ENCODE measurements around the gene HARS2.
"Not testable (repeated sequence)": the region's sequence is repeated elsewhere in the genome, so short reads cannot be mapped to it uniquely, and the experiment has no call there.

The HARS2 gene

GRCh38 chr5:140696891-140697492 is 5.7 kb downstream of the HARS2 start:
- no peak overlapping the region for H3K4me3 ChIP-seq (ENCODE audit: low read depth, low read length)

GRCh38 chr5:140700177-140701144 is 9.2 kb downstream of the HARS2 start, which contains the start of gene ZMAT2:
TSS of gene ZMAT2 (plus strand) at chr5:140700447. CDS start at chr5:140700461, 14 bp downstream.
- peak within 1 kb of the TSS; percentile 95 for H3K4me3 ChIP-seq (ENCODE audit: low read depth, low read length)

- H3K4me3 ChIP-seq (ENCODE audit: low read depth, low read length) = no peak overlapping the region
Measured at GRCh38 chr5:140707812-140708211, 16.6 kb downstream of the HARS2 start.

GRCh38 chr5:140708787-140709186 is 17.5 kb downstream of the HARS2 start:
- H3K4me3 ChIP-seq (ENCODE audit: low read depth, low read length) = not testable (repeated sequence)

GRCh38 chr5:140710899-140711552 is 19.8 kb downstream of the HARS2 start:
- peak overlapping the region; percentile 63 for H3K4me3 ChIP-seq (ENCODE audit: low read depth, low read length)

GRCh38 chr5:140711794-140712193 is 20.5 kb downstream of the HARS2 start:
- H3K4me3 ChIP-seq (ENCODE audit: low read depth, low read length) = no peak overlapping the region

GRCh38 chr5:140713562-140714094 is 22.4 kb downstream of the HARS2 start:
- H3K4me3 ChIP-seq (ENCODE audit: low read depth, low read length) = no peak overlapping the region

GRCh38 chr5:140716238-140716637 is 25.0 kb downstream of the HARS2 start:
- H3K4me3 ChIP-seq (ENCODE audit: low read depth, low read length) = not testable (repeated sequence)

- H3K4me3 ChIP-seq (ENCODE audit: low read depth, low read length) = no peak overlapping the region
Measured at GRCh38 chr5:140718266-140718592, 27.0 kb downstream of the HARS2 start.

GRCh38 chr5:140720738-140721137 is 29.5 kb downstream of the HARS2 start:
- H3K4me3 ChIP-seq (ENCODE audit: low read depth, low read length) = not testable (repeated sequence)

GRCh38 chr5:140721395-140721794 is 30.1 kb downstream of the HARS2 start:
- not testable (repeated sequence) for H3K4me3 ChIP-seq (ENCODE audit: low read depth, low read length)

GRCh38 chr5:140725799-140726471 is 34.7 kb downstream of the HARS2 start:
- peak overlapping the region; percentile 85 for H3K4me3 ChIP-seq (ENCODE audit: low read depth, low read length)

GRCh38 chr5:140733098-140733497 is 41.8 kb downstream of the HARS2 start:
- no peak overlapping the region for H3K4me3 ChIP-seq (ENCODE audit: low read depth, low read length)

- H3K4me3 ChIP-seq (ENCODE audit: low read depth, low read length) = no peak overlapping the region
Measured at GRCh38 chr5:140734354-140734753, 43.1 kb downstream of the HARS2 start.

- H3K4me3 ChIP-seq (ENCODE audit: low read depth, low read length) = no peak overlapping the region
Measured at GRCh38 chr5:140737486-140737885, 46.2 kb downstream of the HARS2 start.

GRCh38 chr5:140741967-140742366 is 50.7 kb downstream of the HARS2 start:
- H3K4me3 ChIP-seq (ENCODE audit: low read depth, low read length) = no peak overlapping the region
